CD8-positive, alpha-beta memory T cell (primary cell): Measurements from ENCODE around the gene CBX1. TPM values are rescaled to one million over a fixed set of nuclear protein-coding genes. Genes with fewer than 3 reads are reported as not detected.

ENCODE experiments used
- CTCF ChIA-PET: fragments of 350-600 bp; sonication (Branson Sonifier 250); formaldehyde crosslinking; loops from one replicate; lab custom pipeline; 2021; ENCODE audit warnings: antibody characterized with exemption; lab: Charles Lee
- POLR2A ChIA-PET: fragments of 350-600 bp; sonication (Branson Sonifier 250); formaldehyde crosslinking; loops from one replicate; lab custom pipeline; 2021; ENCODE audit warnings: antibody characterized with exemption; lab: Charles Lee
- DNase-seq, 5 donors: peaks; one replicate each; pipeline versions ENCODE4 v3.0.0 to v3.0.0-alpha.2; 2020 to 2022; ENCODE audit warnings: mixed read lengths in 1 of 5
- H3K27ac ChIP-seq: one replicate; pipeline ENCODE4 v1.7.0; 2013; ENCODE audit warnings: low read depth, mild to moderate bottlenecking, low read length, moderate library complexity
- H3K27me3 ChIP-seq: 2 replicates; pipeline ENCODE4 v1.7.0; 2013; ENCODE audit warnings: low read length, mild to moderate bottlenecking; ENCODE audit not compliant: insufficient read depth, poor library complexity, severe bottlenecking
- H3K36me3 ChIP-seq: 2 replicates; pipeline ENCODE4 v1.7.0; 2013; ENCODE audit warnings: mild to moderate bottlenecking, low read length, moderate library complexity; ENCODE audit not compliant: insufficient read depth
- H3K4me1 ChIP-seq: 2 replicates; pipeline ENCODE4 v1.7.0; 2013; ENCODE audit warnings: mild to moderate bottlenecking, low read length, moderate library complexity; ENCODE audit not compliant: insufficient read depth
- H3K4me3 ChIP-seq: 2 replicates; pipeline ENCODE4 v1.7.0; 2013; ENCODE audit warnings: mild to moderate bottlenecking, low read length
- H3K9me3 ChIP-seq: 2 replicates; pipeline ENCODE4 v1.7.0; 2013; ENCODE audit warnings: mild to moderate bottlenecking, low read length
- H3K27ac Mint-ChIP-seq, 8 donors: one replicate each; pipeline ENCODE4 v1.8.0; 2020 to 2021; ENCODE audit warnings: mixed read lengths in 8 of 8, mild to moderate bottlenecking in 6 of 8, inconsistent platforms in 3 of 8, moderate library complexity in 3 of 8
- H3K27me3 Mint-ChIP-seq, 2 donors: one replicate each; pipeline ENCODE4 v1.8.0; 2020 to 2021; ENCODE audit warnings: mixed read lengths in 2 of 2, mild to moderate bottlenecking in 1 of 2, moderate library complexity in 1 of 2
- H3K36me3 Mint-ChIP-seq, 3 donors: one replicate each; pipeline ENCODE4 v1.8.0; 2020 to 2021; ENCODE audit warnings: mixed read lengths in 3 of 3, inconsistent platforms in 1 of 3, mild to moderate bottlenecking in 1 of 3
- H3K4me1 Mint-ChIP-seq, 3 donors: one replicate each; pipeline ENCODE4 v1.8.0; 2020 to 2021; ENCODE audit warnings: mixed read lengths in 3 of 3, inconsistent platforms in 1 of 3, mild to moderate bottlenecking in 1 of 3
- H3K4me3 Mint-ChIP-seq, 7 donors: one replicate each; pipeline ENCODE4 v1.8.0; 2020 to 2021; ENCODE audit warnings: mixed read lengths in 7 of 7, mild to moderate bottlenecking in 6 of 7, moderate library complexity in 4 of 7, inconsistent platforms in 2 of 7
- H3K9me3 Mint-ChIP-seq, 5 donors: one replicate each; pipeline ENCODE4 v1.8.0; 2020 to 2022; ENCODE audit warnings: mixed read lengths in 5 of 5, mild to moderate bottlenecking in 3 of 5, moderate library complexity in 2 of 5, inconsistent platforms in 1 of 5
- polyA plus RNA-seq: library from polyadenylated mRNA; unstranded; fragments of 300-500 nt; fragmentation: Illumina TruSeq; gene quantifications from one replicate; pipeline ENCODE4 v1.2.3, GENCODE V29; 2021
- total RNA-seq, 2 experiments: library from RNA; stranded (reverse); gene quantifications; one replicate each; pipeline ENCODE4 v1.2.3, GENCODE V29; 2021

Gene CBX1
- total and polyA plus RNA-seq, 3 experiments from 2014 or later, result 21.1 to 65.1 (median 63.1) TPM

GRCh38 chr17:48048384-48049126, 52.7 kb downstream of the CBX1 start:
- Mint-ChIP-seq H3K4me1 (peaks cover 53 to 71% (median 65%) of the 10 kb centered on the region in 3 donors), H3K36me3 (peaks cover 4 to 49% (median 13%) of the 10 kb centered on the region in 3 donors)
- peak in 2 of 5 donors; percentile 25 to 35 for DNase-seq

GRCh38 chr17:48047741-48048383, 53.4 kb downstream of the CBX1 start, which contains the start of gene NFE2L1:
Gene NFE2L1 (plus strand): TSS chr17:48048359. CDS start chr17:48051119, 2,760 bp downstream.
- Histone ChIP-seq H3K27ac (peak within 1 kb of the TSS; percentile 93), H3K4me1 (peaks cover 50% of the 10 kb centered on the region), H3K9me3 (no peaks in the 10 kb centered on the region), H3K4me3 (peak within 1 kb of the TSS; percentile 84), H3K36me3 (peaks cover 24% of the 10 kb centered on the region), H3K27me3 (no peaks in the 10 kb centered on the region)
- peak; percentile 96 to 99 (median 98) for DNase-seq
- peak within 1 kb of the TSS; percentile 85 to 100 (median 98) for H3K27ac Mint-ChIP-seq
- no peaks in the 10 kb centered on the region for H3K9me3 Mint-ChIP-seq
- peaks cover 0 to 6% of the 10 kb centered on the region in 2 donors for H3K27me3 Mint-ChIP-seq
- ChIA-PET POLR2A (interaction anchor here (0.6 to 3.1 kb wide), 8 partner anchors 11 to 577 kb away, joined by 3 to 17 read pairs (median 3); partner anchors contain the start of gene SNX11), CTCF (interaction anchor here (0.6 to 4.4 kb wide), 12 partner anchors 12 to 570 kb away, joined by 3 to 47 read pairs (median 4); partner anchors contain the start of genes CDK5RAP3 and COPZ2)
- peaks cover 46 to 64% (median 62%) of the 10 kb centered on the region in 3 donors for H3K4me1 Mint-ChIP-seq
- H3K4me3 Mint-ChIP-seq, result peak within 1 kb of the TSS; percentile 85 to 99 (median 96)
- H3K36me3 Mint-ChIP-seq, result peaks cover 4 to 42% (median 13%) of the 10 kb centered on the region in 3 donors

More at GRCh38 chr17:48048384-48049126, 52.7 kb downstream of the CBX1 start:
- Histone ChIP-seq H3K9me3 (no peaks in the 10 kb centered on the region), H3K27ac (peak overlapping the region; percentile 93), H3K36me3 (peaks cover 25% of the 10 kb centered on the region), H3K4me1 (peaks cover 57% of the 10 kb centered on the region), H3K27me3 (no peaks in the 10 kb centered on the region), H3K4me3 (peak overlapping the region; percentile 84)
- H3K27me3 Mint-ChIP-seq, result peaks cover 0 to 4% of the 10 kb centered on the region in 2 donors
- POLR2A ChIA-PET, result interaction anchor here (0.5 to 3.1 kb wide), 9 partner anchors 10 to 1667 kb away, joined by 3 to 17 read pairs (median 3); partner anchors contain the start of genes LRRC46, MRPL10 and SNX11
- H3K9me3 Mint-ChIP-seq, result no peaks in the 10 kb centered on the region
- CTCF ChIA-PET, result interaction anchor here (0.6 to 4.4 kb wide), 14 partner anchors 12 to 569 kb away, joined by 3 to 47 read pairs (median 3); partner anchors contain the start of genes CDK5RAP3 and COPZ2
- H3K27ac Mint-ChIP-seq, result peak overlapping the region; percentile 85 to 100 (median 98)
- peak overlapping the region; percentile 85 to 99 (median 96) for H3K4me3 Mint-ChIP-seq

- Mint-ChIP-seq H3K4me3 (peak overlapping the region; percentile 85 to 99 (median 96)), H3K4me1 (peaks cover 40 to 58% (median 56%) of the 10 kb centered on the region in 3 donors), H3K27ac (peak overlapping the region; percentile 85 to 100 (median 98)), H3K36me3 (peaks cover 4 to 36% (median 11%) of the 10 kb centered on the region in 3 donors), H3K27me3 (peaks cover 0 to 6% of the 10 kb centered on the region in 2 donors), H3K9me3 (no peaks in the 10 kb centered on the region)
- Histone ChIP-seq H3K4me1 (peaks cover 44% of the 10 kb centered on the region), H3K27ac (peak overlapping the region; percentile 93), H3K36me3 (peaks cover 18% of the 10 kb centered on the region), H3K27me3 (no peaks in the 10 kb centered on the region), H3K4me3 (peak overlapping the region; percentile 84), H3K9me3 (no peaks in the 10 kb centered on the region)
- POLR2A ChIA-PET, result interaction anchor here (0.7 to 3.1 kb wide), 4 partner anchors 11 to 70 kb away, joined by 3 to 17 read pairs (median 5); partner anchors contain the start of gene SNX11
- CTCF ChIA-PET, result interaction anchor here (1.5 to 4.4 kb wide), 5 partner anchors 11 to 59 kb away, joined by 4 to 47 read pairs (median 5); partner anchors contain the start of gene COPZ2
- DNase-seq, result no peak
These were observed 54.1 kb downstream of the CBX1 start for GRCh38 chr17:48047113-48047740.

- POLR2A ChIA-PET, result no interaction called here
- no peak overlapping the region for H3K4me3 ChIP-seq
- H3K27ac ChIP-seq, result no peak overlapping the region
- H3K27me3 ChIP-seq, result no peaks in the 10 kb centered on the region
- CTCF ChIA-PET, result interaction anchor here (1.4 to 1.8 kb wide), 5 partner anchors 10 to 34 kb away, joined by 4 to 5 read pairs (median 4); no protein-coding TSS in a partner anchor
- peaks cover 9% of the 10 kb centered on the region for H3K36me3 ChIP-seq
- Mint-ChIP-seq H3K9me3 (no peaks in the 10 kb centered on the region), H3K4me3 (peak overlapping the region in 3 of 7 donors; percentile 85 to 99 (median 96)), H3K27ac (peak overlapping the region in 3 of 8 donors; percentile 15 to 96 (median 85)), H3K4me1 (peaks cover 32 to 49% (median 48%) of the 10 kb centered on the region in 3 donors), H3K27me3 (peaks cover 0 to 11% of the 10 kb centered on the region in 2 donors), H3K36me3 (peaks cover 4 to 26% (median 9%) of the 10 kb centered on the region in 3 donors)
- no peaks in the 10 kb centered on the region for H3K9me3 ChIP-seq
- DNase-seq, result no peak
- peaks cover 35% of the 10 kb centered on the region for H3K4me1 ChIP-seq
These were observed 55.0 kb downstream of the CBX1 start for GRCh38 chr17:48046296-48046695.

GRCh38 chr17:48045316-48046001, 55.8 kb downstream of the CBX1 start:
- no peak overlapping the region for H3K27ac ChIP-seq
- DNase-seq, result no peak
- peak overlapping the region in 2 of 8 donors; percentile 9 to 85 for H3K27ac Mint-ChIP-seq
- POLR2A ChIA-PET, result no interaction called here
- CTCF ChIA-PET, result interaction anchor here (1.4 to 1.8 kb wide), 4 partner anchors 9 to 28 kb away, joined by 4 to 5 read pairs (median 4); no protein-coding TSS in a partner anchor
- H3K4me1 Mint-ChIP-seq, result peaks cover 26 to 41% (median 40%) of the 10 kb centered on the region in 3 donors
- H3K4me1 ChIP-seq, result peaks cover 31% of the 10 kb centered on the region
- H3K4me3 ChIP-seq, result no peak overlapping the region
- H3K27me3 ChIP-seq, result no peaks in the 10 kb centered on the region
- peaks cover under 1% of the 10 kb centered on the region for H3K36me3 ChIP-seq
- no peaks in the 10 kb centered on the region for H3K9me3 ChIP-seq
- peak overlapping the region in 6 of 7 donors; percentile 15 to 85 (median 45) for H3K4me3 Mint-ChIP-seq
- H3K27me3 Mint-ChIP-seq, result peaks cover 0 to 11% of the 10 kb centered on the region in 2 donors
- H3K9me3 Mint-ChIP-seq, result no peaks in the 10 kb centered on the region
- peaks cover under 1 to 18% (median 5%) of the 10 kb centered on the region in 3 donors for H3K36me3 Mint-ChIP-seq

GRCh38 chr17:48044851-48045250, 56.4 kb downstream of the CBX1 start:
- Mint-ChIP-seq H3K4me1 (peaks cover 22 to 35% (median 35%) of the 10 kb centered on the region in 3 donors), H3K9me3 (no peaks in the 10 kb centered on the region), H3K27me3 (peaks cover 0 to 12% of the 10 kb centered on the region in 2 donors), H3K36me3 (peaks cover 0 to 14% (median 3%) of the 10 kb centered on the region in 3 donors), H3K27ac (peak overlapping the region in 1 of 8 donors; percentile 28), H3K4me3 (peak overlapping the region in 1 of 7 donors; percentile 31)
- Histone ChIP-seq H3K36me3 (no peaks in the 10 kb centered on the region), H3K4me3 (no peak overlapping the region), H3K27ac (no peak overlapping the region), H3K9me3 (no peaks in the 10 kb centered on the region), H3K4me1 (peaks cover 28% of the 10 kb centered on the region), H3K27me3 (no peaks in the 10 kb centered on the region)
- DNase-seq, result no peak
- CTCF ChIA-PET, result interaction anchor here (0.9 to 2.0 kb wide), 6 partner anchors 9 to 74 kb away, joined by 3 to 7 read pairs (median 4); partner anchors contain the start of gene CDK5RAP3
- POLR2A ChIA-PET, result no interaction called here
